HCT116 (cell line): ENCODE data around the gene PSTPIP1. TPM values are rescaled to one million over a fixed set of nuclear protein-coding genes. Genes with fewer than 3 reads are reported as not detected.

ENCODE experiments used
- ATAC-seq: fragments of 200-7000 bp; cut with Tn5 transposase; 2 replicates; pipeline ENCODE4 v1.9.1; 2020; ENCODE audit warnings: mild to moderate bottlenecking, moderate library complexity
- BruUV-seq: library from RNA; stranded (reverse); fragments of 400-500 nt; replicated peaks from 2 replicates; lab custom pipeline; 2021; lab: Mats Ljungman, UMichigan
- CTCF ChIA-PET: fragments of 300-600 bp; sonication (Branson Sonifier 250); formaldehyde crosslinking; loops from one replicate; lab custom pipeline; 2021; ENCODE audit warnings: antibody characterized with exemption; lab: Charles Lee
- POLR2A ChIA-PET: fragments of 300-600, 350-600 bp; sonication (Branson Sonifier 250); formaldehyde crosslinking; loops from one replicate; lab custom pipeline; 2021; ENCODE audit warnings: antibody characterized with exemption; lab: Charles Lee
- RAD21 ChIA-PET, 2 experiments: fragments of 300-600 bp; sonication (Branson Sonifier 250); formaldehyde crosslinking; loops; one replicate each; lab custom pipeline; 2023; ENCODE audit warnings: low total read pairs in 2 of 2; ENCODE audit not compliant: uncharacterized antibody in 2 of 2, unreplicated experiment in 2 of 2, low non-redundant PET in 1 of 2; lab: Charles Lee
- DNase-seq: peaks from one replicate; pipeline ENCODE4 v3.0.0-alpha.2; 2010; ENCODE audit warnings: low read depth, low spot score
- H2AFZ ChIP-seq: fragments of 200-600 bp; shearing (Covaris generic), sonication (generic); 2 replicates; pipeline ENCODE4 v1.6.1; 2017; ENCODE audit warnings: low read depth, mixed run types, mixed read lengths, antibody characterized with exemption, low read length; ENCODE audit not compliant: poor library complexity, severe bottlenecking
- H3K27ac ChIP-seq: 2 replicates; pipeline ENCODE4 v1.5.1; 2012; ENCODE audit warnings: low read depth, low read length
- H3K27me3 ChIP-seq: fragments of 200-600 bp; sonication (generic); 2 replicates; pipeline ENCODE4 v1.6.1; 2016; ENCODE audit warnings: mixed run types, low read length, mixed read lengths; ENCODE audit not compliant: insufficient read depth
- H3K36me3 ChIP-seq, 2 experiments: fragments of 200-500 bp in 1 of 2; fragments of 200-600 bp in 1 of 2; sonication (Bioruptor generic) in 1 of 2; sonication (generic) in 1 of 2; 2 replicates each; pipeline versions ENCODE4 v1.5.1 to v1.6.1; 2014 to 2016; ENCODE audit warnings: low read length in 2 of 2, inconsistent platforms in 1 of 2, mixed read lengths in 1 of 2, mixed run types in 1 of 2; ENCODE audit not compliant: insufficient read depth in 2 of 2, control insufficient read depth in 1 of 2
- H3K4me1 ChIP-seq, 2 experiments: fragments of 200-600 bp in 1 of 2; sonication (generic) in 1 of 2; 2 replicates each; pipeline versions ENCODE4 v1.5.1 to v1.6.1; 2012 to 2017; ENCODE audit warnings: low read length in 2 of 2, inconsistent platforms in 1 of 2, mild to moderate bottlenecking in 1 of 2, mixed read lengths in 1 of 2, mixed run types in 1 of 2, moderate library complexity in 1 of 2; ENCODE audit not compliant: insufficient read depth in 2 of 2, control insufficient read depth in 1 of 2
- H3K4me2 ChIP-seq: fragments of 200-600 bp; sonication (generic); 2 replicates; pipeline ENCODE4 v1.6.1; 2017; ENCODE audit warnings: mixed run types, low read length, mixed read lengths
- H3K4me3 ChIP-seq, 2 experiments: fragments of 200-600 bp in 1 of 2; sonication (generic) in 1 of 2; replicated peaks in 1 of 2; 2 replicates each; pipeline ENCODE4 v1.5.1; 2011 to 2016; ENCODE audit warnings: low read length in 2 of 2, control low read depth in 1 of 2, low read depth in 1 of 2, mild to moderate bottlenecking in 1 of 2, mixed read lengths in 1 of 2, mixed run types in 1 of 2
- H3K79me2 ChIP-seq: fragments of 200-600 bp; sonication (generic); 2 replicates; pipeline ENCODE4 v1.6.1; 2017; ENCODE audit warnings: mild to moderate bottlenecking, mixed run types, low read length, moderate library complexity, mixed read lengths; ENCODE audit not compliant: insufficient read depth
- H3K9ac ChIP-seq: fragments of 200-600 bp; sonication (generic); 2 replicates; pipeline ENCODE4 v1.6.1; 2016; ENCODE audit warnings: low read length, mixed read lengths
- H3K9me2 ChIP-seq: fragments of 200-600 bp; sonication (generic), shearing (Covaris generic); 2 replicates; pipeline ENCODE4 v1.6.1; 2017; ENCODE audit warnings: mixed run types, mild to moderate bottlenecking, moderate library complexity; ENCODE audit not compliant: insufficient read depth
- H3K9me3 ChIP-seq, 2 experiments: fragments of 200-500 bp in 1 of 2; fragments of 200-600 bp in 1 of 2; sonication (Bioruptor generic) in 1 of 2; sonication (generic) in 1 of 2; 2 replicates each; pipeline ENCODE4 v1.6.1; 2014 to 2017; ENCODE audit warnings: low read length in 2 of 2, mixed read lengths in 2 of 2, inconsistent platforms in 1 of 2, low read depth in 1 of 2, mild to moderate bottlenecking in 1 of 2, mixed run types in 1 of 2, moderate library complexity in 1 of 2; ENCODE audit not compliant: control insufficient read depth in 1 of 2, insufficient read depth in 1 of 2
- H4K20me1 ChIP-seq: fragments of 200-600 bp; sonication (generic), shearing (Covaris generic); 2 replicates; pipeline ENCODE4 v1.6.1; 2017; ENCODE audit warnings: mixed run types, mild to moderate bottlenecking, moderate library complexity; ENCODE audit not compliant: insufficient read depth
- CBX3 ChIP-seq: IDR thresholded peaks from 2 replicates; pipeline ENCODE4 v1.6.1; 2012; ENCODE audit warnings: low read depth
- CEBPB ChIP-seq: IDR thresholded peaks from 2 replicates; pipeline ENCODE4 v1.6.1; 2012; ENCODE audit warnings: low read depth
- EGR1 ChIP-seq: IDR thresholded peaks from 2 replicates; pipeline ENCODE4 v1.6.1; 2012; ENCODE audit warnings: low read depth
- ELF1 ChIP-seq: IDR thresholded peaks from 2 replicates; pipeline ENCODE4 v1.6.1; 2012; ENCODE audit warnings: low read depth, borderline replicate concordance
- EZH2phosphoT487 ChIP-seq: fragments of 200-600 bp; IDR thresholded peaks from 2 replicates; pipeline ENCODE4 v1.6.1; 2018; ENCODE audit warnings: antibody characterized with exemption, borderline replicate concordance
- JUND ChIP-seq: IDR thresholded peaks from 2 replicates; pipeline ENCODE4 v1.6.1; 2012
- RAD21 ChIP-seq: IDR thresholded peaks from 2 replicates; pipeline ENCODE4 v1.6.1; 2012; ENCODE audit warnings: low read depth, mild to moderate bottlenecking
- SIN3A ChIP-seq: IDR thresholded peaks from 2 replicates; pipeline ENCODE4 v1.6.1; 2012; ENCODE audit warnings: low read depth
- SP1 ChIP-seq: IDR thresholded peaks from 2 replicates; pipeline ENCODE4 v1.6.1; 2012; ENCODE audit warnings: low read depth
- SRF ChIP-seq: IDR thresholded peaks from 2 replicates; pipeline ENCODE4 v1.6.1; 2012; ENCODE audit warnings: low read depth
- ZFX ChIP-seq: fragments of 450-650 bp; IDR thresholded peaks from 2 replicates; pipeline ENCODE4 v1.6.1; 2017
- ZNF274 ChIP-seq: fragments of 200-500 bp; sonication (Bioruptor generic); IDR thresholded peaks from 2 replicates; pipeline ENCODE4 v1.6.1; 2014; ENCODE audit warnings: mild to moderate bottlenecking, low read depth, low read length, inconsistent platforms
- intact Hi-C: fragments of 100-400 bp; cut with micrococcal nuclease; formaldehyde crosslinking; loops from 2 replicates; pipeline ENCODE4 v1.10.0; 2022
- total RNA-seq: library from RNA; stranded (reverse); gene quantifications from one replicate; pipeline ENCODE4 v1.2.1, GENCODE V29; 2021; ENCODE audit not compliant: unreplicated experiment
- TF ChIP-seq, protein P1 (sequence below): IDR thresholded peaks from 2 replicates; pipeline ENCODE4 v1.6.1; 2011; ENCODE audit warnings: mild to moderate bottlenecking, low read length, moderate library complexity; ENCODE audit not compliant: insufficient replicate concordance; ENCODE audit errors: extremely low read depth

The PSTPIP1 gene
- total RNA-seq, 1 experiment from 2014 or later: 0.79 TPM

DNA sequence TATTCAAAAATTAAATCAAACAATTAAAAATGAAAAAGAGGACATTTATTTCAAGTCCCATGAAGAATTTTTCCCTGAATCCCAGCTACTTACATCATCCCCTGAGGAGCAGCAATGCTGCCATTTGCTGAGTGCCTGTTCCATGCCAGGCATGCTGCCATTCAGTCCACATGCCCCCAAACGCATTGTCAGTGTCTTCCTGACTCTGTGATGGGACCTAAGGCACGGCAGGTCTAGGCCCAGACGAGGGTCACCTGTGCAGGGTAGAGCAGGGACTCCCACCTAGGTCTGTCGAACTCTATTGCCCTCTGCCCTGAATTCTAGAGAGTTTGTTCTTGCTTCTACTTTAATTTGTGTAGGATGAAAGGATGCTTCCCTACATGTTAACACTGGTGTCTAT, 7.0 kb downstream of the PSTPIP1 start:
- Histone ChIP-seq H3K9ac (no peak overlapping the region), H3K27ac (no peak overlapping the region), H3K79me2 (no peaks in the 10 kb centered on the region), H3K4me3 (no peak overlapping the region), H3K4me2 (no peak overlapping the region), H3K36me3 (no peaks in the 10 kb centered on the region), H3K4me1 (no peaks in the 10 kb centered on the region), H4K20me1 (no peaks in the 10 kb centered on the region), H3K9me3 (no peaks in the 10 kb centered on the region), H3K27me3 (no peaks in the 10 kb centered on the region), H2AFZ (no peak overlapping the region), H3K9me2 (no peaks in the 10 kb centered on the region)
- ChIA-PET POLR2A (no interaction called here), RAD21 (no interaction called here), CTCF (no interaction called here)
- intact Hi-C loops: no loop called here
- ATAC-seq (no peak), DNase-seq (no peak)
- TF ChIP-seq JUND: no peak
- no peak for TF ChIP-seq SRF
- TF ChIP-seq CEBPB: no peak
- TF ChIP-seq, protein P1, sequence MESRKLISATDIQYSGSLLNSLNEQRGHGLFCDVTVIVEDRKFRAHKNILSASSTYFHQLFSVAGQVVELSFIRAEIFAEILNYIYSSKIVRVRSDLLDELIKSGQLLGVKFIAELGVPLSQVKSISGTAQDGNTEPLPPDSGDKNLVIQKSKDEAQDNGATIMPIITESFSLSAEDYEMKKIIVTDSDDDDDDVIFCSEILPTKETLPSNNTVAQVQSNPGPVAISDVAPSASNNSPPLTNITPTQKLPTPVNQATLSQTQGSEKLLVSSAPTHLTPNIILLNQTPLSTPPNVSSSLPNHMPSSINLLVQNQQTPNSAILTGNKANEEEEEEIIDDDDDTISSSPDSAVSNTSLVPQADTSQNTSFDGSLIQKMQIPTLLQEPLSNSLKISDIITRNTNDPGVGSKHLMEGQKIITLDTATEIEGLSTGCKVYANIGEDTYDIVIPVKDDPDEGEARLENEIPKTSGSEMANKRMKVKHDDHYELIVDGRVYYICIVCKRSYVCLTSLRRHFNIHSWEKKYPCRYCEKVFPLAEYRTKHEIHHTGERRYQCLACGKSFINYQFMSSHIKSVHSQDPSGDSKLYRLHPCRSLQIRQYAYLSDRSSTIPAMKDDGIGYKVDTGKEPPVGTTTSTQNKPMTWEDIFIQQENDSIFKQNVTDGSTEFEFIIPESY: no peak
- TF ChIP-seq ZFX: no peak
- no peak for TF ChIP-seq CBX3
- TF ChIP-seq ELF1: no peak
- TF ChIP-seq SP1: no peak
- TF ChIP-seq EGR1: no peak
- no peak for TF ChIP-seq RAD21
- no peak for TF ChIP-seq SIN3A
- no peak for TF ChIP-seq EZH2phosphoT487
- TF ChIP-seq ZNF274: no peak
- BruUV-seq: no TSS peak
